ENCODE measurements around the gene PARD3B. TPM values are rescaled to one million over a fixed set of nuclear protein-coding genes. Genes with fewer than 3 reads are reported as not detected.

Gene PARD3B
- total and polyA plus RNA-seq, 2 of the 8 experiments (the other 6 are each of a cell fraction or from before 2014, with no cell fraction given), result 1.2 to 5.7 TPM

DNA sequence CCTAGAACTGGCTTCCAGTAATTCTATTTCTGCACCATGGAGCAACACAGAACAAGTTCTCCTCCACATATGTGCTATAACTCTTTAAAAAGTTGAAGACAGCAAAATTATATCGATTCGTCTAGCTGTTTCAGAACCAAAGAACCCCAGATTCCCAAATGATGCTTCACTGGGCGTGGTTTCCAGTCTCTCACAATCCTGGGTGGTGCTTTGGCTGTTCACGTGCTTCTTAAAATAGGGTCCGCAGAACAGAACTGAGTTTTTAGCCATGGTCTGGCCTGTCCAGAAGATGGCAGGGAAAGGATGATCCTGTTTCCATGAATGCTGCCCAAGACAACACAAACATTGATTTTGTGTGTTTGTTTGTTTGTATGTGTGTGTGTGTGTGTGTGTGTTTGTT lies 37.6 kb upstream of the PARD3B start:
- Histone ChIP-seq H3K18ac (ENCODE audit: extremely low read depth, low read length) (no peak overlapping the region), H3K14ac (ENCODE audit: insufficient read length) (no peak overlapping the region), H3K36me3 (ENCODE audit: control insufficient read depth in 2 of 4, insufficient read depth in 4 of 4, low read length in 3 of 4) (no peaks in the 10 kb centered on the region), H3K27me3 (replicated peaks in 1 of 4; ENCODE audit: control insufficient read depth in 3 of 4, extremely low read depth in 1 of 4, insufficient read depth in 3 of 4, low read length in 3 of 4) (no peaks in the 10 kb centered on the region), H3K4me2 (ENCODE audit: insufficient read depth in 1 of 2, low read depth in 2 of 2, low read length in 2 of 2) (no peak overlapping the region), H3K23me2 (ENCODE audit: low read depth, low read length) (no peaks in the 10 kb centered on the region; the same call in 1 of the 2 replicates), H3K9ac (replicated peaks in 1 of 4; ENCODE audit: extremely low read depth in 1 of 4, low read depth in 3 of 4, low read length in 3 of 4) (no peak overlapping the region), H3K23ac (ENCODE audit: insufficient read length) (no peak overlapping the region), H3K56ac (replicated peaks; ENCODE audit: insufficient read length, low read depth, low read length) (no peak overlapping the region), H2BK12ac (ENCODE audit: low read depth, low read length) (no peak overlapping the region), H2AK5ac (ENCODE audit: low read depth, low read length) (no peak overlapping the region), H3K9me3 (ENCODE audit: insufficient read depth in 2 of 2, low read depth in 1 of 2, low read length in 1 of 2) (no peaks in the 10 kb centered on the region), H4K8ac (ENCODE audit: extremely low read depth, insufficient read depth, low read length) (no peak overlapping the region), H2BK120ac (replicated peaks; ENCODE audit: low read depth, low read length) (no peak overlapping the region), H3K4me1 (replicated peaks in 1 of 4; ENCODE audit: control insufficient read depth in 3 of 4, insufficient read depth in 4 of 4, low read length in 3 of 4) (no peaks in the 10 kb centered on the region), H3K79me2 (ENCODE audit: control insufficient read depth in 1 of 2, insufficient read depth in 2 of 2, low read length in 2 of 2) (no peaks in the 10 kb centered on the region), H3K4me3 (ENCODE audit: extremely low read depth in 1 of 4, insufficient read depth in 2 of 4, low read depth in 3 of 4, low read length in 4 of 4) (no peak overlapping the region), H2BK15ac (ENCODE audit: low read length) (no peak overlapping the region), H2BK5ac (ENCODE audit: low read depth, low read length) (no peak overlapping the region), H4K91ac (replicated peaks; ENCODE audit: insufficient read length, low read length) (no peak overlapping the region), H2AFZ (ENCODE audit: low read length) (no peak overlapping the region), H3K79me1 (ENCODE audit: low read depth, low read length) (no peaks in the 10 kb centered on the region), H4K20me1 (replicated peaks in 1 of 2; ENCODE audit: control insufficient read depth in 1 of 2, insufficient read depth in 2 of 2, low read length in 2 of 2) (no peaks in the 10 kb centered on the region), H2BK20ac (ENCODE audit: low read length) (no peak overlapping the region), H4K5ac (ENCODE audit: insufficient read length, low read depth, low read length) (no peak overlapping the region), H3K4ac (replicated peaks; ENCODE audit: insufficient read length, low read depth, low read length) (no peak overlapping the region), H3K27ac (ENCODE audit: low read depth, low read length) (no peak overlapping the region)
- 96% methylated on average over 5 of the region's 5 CpGs; no CpG with 5 or more reads in 1 of the 2 experiments for WGBS, 2 experiments (ENCODE audit: extremely low coverage in 1 of 2, insufficient coverage in 1 of 2, insufficient read length in 1 of 2, insufficient replicate concordance in 2 of 2, low coverage in 1 of 2, low lambda C conversion rate in 2 of 2, missing lambda C conversion rate in 1 of 2)
- ChIA-PET CTCF (ENCODE audit: partially characterized antibody) (interaction anchor here (0.7 to 1.2 kb wide), 2 partner anchors 39 to 184 kb away, joined by 3 read pairs; no protein-coding TSS in a partner anchor), POLR2A (ENCODE audit: partially characterized antibody) (no interaction called here)
- DNase-seq (ENCODE audit: low read depth in 1 of 2, low spot score in 2 of 2) (no peak), FAIRE-seq (no peak)
- TF ChIP-seq, protein P1, sequence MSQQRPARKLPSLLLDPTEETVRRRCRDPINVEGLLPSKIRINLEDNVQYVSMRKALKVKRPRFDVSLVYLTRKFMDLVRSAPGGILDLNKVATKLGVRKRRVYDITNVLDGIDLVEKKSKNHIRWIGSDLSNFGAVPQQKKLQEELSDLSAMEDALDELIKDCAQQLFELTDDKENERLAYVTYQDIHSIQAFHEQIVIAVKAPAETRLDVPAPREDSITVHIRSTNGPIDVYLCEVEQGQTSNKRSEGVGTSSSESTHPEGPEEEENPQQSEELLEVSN (IDR thresholded peaks at IDR 0.05), result no peak
- TF ChIP-seq, protein P2, sequence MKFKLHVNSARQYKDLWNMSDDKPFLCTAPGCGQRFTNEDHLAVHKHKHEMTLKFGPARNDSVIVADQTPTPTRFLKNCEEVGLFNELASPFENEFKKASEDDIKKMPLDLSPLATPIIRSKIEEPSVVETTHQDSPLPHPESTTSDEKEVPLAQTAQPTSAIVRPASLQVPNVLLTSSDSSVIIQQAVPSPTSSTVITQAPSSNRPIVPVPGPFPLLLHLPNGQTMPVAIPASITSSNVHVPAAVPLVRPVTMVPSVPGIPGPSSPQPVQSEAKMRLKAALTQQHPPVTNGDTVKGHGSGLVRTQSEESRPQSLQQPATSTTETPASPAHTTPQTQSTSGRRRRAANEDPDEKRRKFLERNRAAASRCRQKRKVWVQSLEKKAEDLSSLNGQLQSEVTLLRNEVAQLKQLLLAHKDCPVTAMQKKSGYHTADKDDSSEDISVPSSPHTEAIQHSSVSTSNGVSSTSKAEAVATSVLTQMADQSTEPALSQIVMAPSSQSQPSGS (IDR thresholded peaks at IDR 0.05; ENCODE audit: low read length), result no peak
- TF ChIP-seq CTBP2 (IDR thresholded peaks at IDR 0.05; ENCODE audit: borderline replicate concordance, insufficient read depth, insufficient read length, low read length) (no peak), RFX5 (IDR thresholded peaks at IDR 0.05; ENCODE audit: borderline replicate concordance, low read depth, low read length) (no peak), GABPA (IDR thresholded peaks at IDR 0.05; ENCODE audit: borderline replicate concordance, insufficient read depth, low read length) (no peak), PHF8 (conservative IDR thresholded peaks at IDR 0.05; ENCODE audit: low read depth, low read length) (no peak), CBX5 (IDR thresholded peaks at IDR 0.05; ENCODE audit: low read depth, low read length) (no peak), JUN (IDR thresholded peaks at IDR 0.05; ENCODE audit: low read depth, low read length) (no peak), KDM1A (IDR thresholded peaks at IDR 0.05; ENCODE audit: borderline replicate concordance, low read length) (no peak), HDAC6 (IDR thresholded peaks at IDR 0.05; ENCODE audit: low read depth, low read length) (no peak), EZH2 (IDR thresholded peaks at IDR 0.05; ENCODE audit: low read depth, low read length, severe bottlenecking) (no peak)

Measured in H1 (cell line).